ENCODE measurements around the gene TBL1X. TPM values are rescaled to one million over a fixed set of nuclear protein-coding genes. Genes with fewer than 3 reads are reported as not detected.

The TBL1X gene
- total RNA-seq, 1 experiment from 2014 or later: 15.0 TPM

GRCh38 chrX:9706421-9706820, 241.6 kb downstream of the TBL1X start:
- H3K4me1 Mint-ChIP-seq (ENCODE audit: insufficient read depth, unreplicated experiment): no peaks in the 10 kb centered on the region
- TF ChIP-seq CTCF (IDR thresholded peaks at IDR 0.05; ENCODE audit: unreplicated experiment): no peak
- no peak overlapping the region for H3K4me3 Mint-ChIP-seq (ENCODE audit: unreplicated experiment)
- intact Hi-C loops (cut with micrococcal nuclease): no loop called here
- no peaks in the 10 kb centered on the region for H3K27me3 Mint-ChIP-seq (ENCODE audit: insufficient read depth, unreplicated experiment)
- no peak overlapping the region for H3K27ac Mint-ChIP-seq (ENCODE audit: low read depth, unreplicated experiment)
- H3K9me3 Mint-ChIP-seq (ENCODE audit: unreplicated experiment): peaks cover 7% of the 10 kb centered on the region
- POLR2A ChIA-PET: no interaction called here
- peaks cover 16% of the 10 kb centered on the region for H3K36me3 Mint-ChIP-seq (ENCODE audit: insufficient read depth, unreplicated experiment)
- CTCF ChIA-PET: interaction anchor here (0.7 to 1.6 kb wide), 3 partner anchors 395 to 892 kb away, joined by 3 to 4 read pairs (median 4); no protein-coding TSS in a partner anchor
- no TSS peak for BruUV-seq (replicated peaks)
- no peak for DNase-seq (ENCODE audit: unreplicated experiment)

- intact Hi-C loops (cut with micrococcal nuclease): loop anchor here (2.0 kb wide), 1 partner anchor 245 kb away; no protein-coding TSS in a partner anchor
- CTCF ChIA-PET: interaction anchor here (0.5 to 1.6 kb wide), 6 partner anchors 8 to 891 kb away, joined by 3 to 4 read pairs (median 4); no protein-coding TSS in a partner anchor
Measured at GRCh38 chrX:9707306-9708033, 242.6 kb downstream of the TBL1X start.

GRCh38 chrX:9708086-9708485, 243.2 kb downstream of the TBL1X start:
- H3K4me3 Mint-ChIP-seq (ENCODE audit: unreplicated experiment): no peak overlapping the region
- DNase-seq (ENCODE audit: unreplicated experiment): no peak
- H3K9me3 Mint-ChIP-seq (ENCODE audit: unreplicated experiment): peaks cover 7% of the 10 kb centered on the region
- no peak for TF ChIP-seq CTCF (IDR thresholded peaks at IDR 0.05; ENCODE audit: unreplicated experiment)
- H3K4me1 Mint-ChIP-seq (ENCODE audit: insufficient read depth, unreplicated experiment): no peaks in the 10 kb centered on the region
- CTCF ChIA-PET: interaction anchor here (0.6 to 1.5 kb wide), 7 partner anchors 8 to 1663 kb away, joined by 3 to 4 read pairs (median 3); no protein-coding TSS in a partner anchor
- BruUV-seq (replicated peaks): no TSS peak
- H3K27ac Mint-ChIP-seq (ENCODE audit: low read depth, unreplicated experiment): no peak overlapping the region
- POLR2A ChIA-PET: no interaction called here
- H3K27me3 Mint-ChIP-seq (ENCODE audit: insufficient read depth, unreplicated experiment): no peaks in the 10 kb centered on the region
- intact Hi-C loops (cut with micrococcal nuclease): loop anchor here (2.0 kb wide), 1 partner anchor 245 kb away; no protein-coding TSS in a partner anchor
- H3K36me3 Mint-ChIP-seq (ENCODE audit: insufficient read depth, unreplicated experiment): peaks cover 16% of the 10 kb centered on the region

More at GRCh38 chrX:9707306-9708033, 242.6 kb downstream of the TBL1X start:
- peaks cover 7% of the 10 kb centered on the region for H3K9me3 Mint-ChIP-seq (ENCODE audit: unreplicated experiment)
- H3K27me3 Mint-ChIP-seq (ENCODE audit: insufficient read depth, unreplicated experiment): no peaks in the 10 kb centered on the region
- H3K36me3 Mint-ChIP-seq (ENCODE audit: insufficient read depth, unreplicated experiment): peaks cover 16% of the 10 kb centered on the region
- no peak for TF ChIP-seq CTCF (IDR thresholded peaks at IDR 0.05; ENCODE audit: unreplicated experiment)
- no peaks in the 10 kb centered on the region for H3K4me1 Mint-ChIP-seq (ENCODE audit: insufficient read depth, unreplicated experiment)
- H3K4me3 Mint-ChIP-seq (ENCODE audit: unreplicated experiment): no peak overlapping the region
- BruUV-seq (replicated peaks): no TSS peak
- no peak overlapping the region for H3K27ac Mint-ChIP-seq (ENCODE audit: low read depth, unreplicated experiment)
- POLR2A ChIA-PET: no interaction called here
- no peak for DNase-seq (ENCODE audit: unreplicated experiment)

DNA sequence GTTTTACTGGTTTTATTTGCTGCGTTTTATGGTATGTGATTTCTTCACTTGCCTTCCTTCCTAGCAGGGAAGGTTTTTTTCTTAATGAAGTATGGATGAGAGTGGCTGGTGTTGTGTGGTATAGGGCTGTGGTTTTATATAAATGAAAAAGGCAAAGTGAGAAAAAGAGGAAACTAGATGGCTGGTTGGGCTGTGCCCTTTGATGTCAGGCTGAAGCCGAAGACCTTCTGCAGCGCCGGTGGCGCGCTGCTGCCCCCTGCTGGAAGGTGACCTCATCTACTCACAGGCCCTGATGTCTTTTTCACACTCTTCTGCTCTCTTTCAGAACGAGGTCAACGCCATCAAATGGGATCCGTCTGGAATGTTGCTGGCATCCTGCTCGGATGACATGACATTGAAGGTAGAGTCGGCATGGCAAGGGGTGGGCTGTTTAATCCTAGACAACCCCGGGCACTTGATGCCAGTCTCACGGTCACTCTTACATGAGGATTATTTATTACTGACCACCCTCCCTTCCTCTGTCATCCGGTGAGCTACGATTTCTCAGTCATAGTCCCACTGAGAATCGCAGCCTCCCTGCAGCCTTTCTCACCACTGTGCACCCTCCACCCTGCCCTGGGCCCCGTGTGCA, 244.2 kb downstream of the TBL1X start:
- DNase-seq (ENCODE audit: unreplicated experiment): peak; percentile 78
- CTCF ChIA-PET: interaction anchor here (0.6 to 3.8 kb wide), 17 partner anchors 10 to 962 kb away, joined by 3 to 22 read pairs (median 4); no protein-coding TSS in a partner anchor

More for the DNA sequence above, 244.2 kb downstream of the TBL1X start:
- no TSS peak for BruUV-seq (replicated peaks)
- Mint-ChIP-seq H3K9me3 (ENCODE audit: unreplicated experiment) (peaks cover 7% of the 10 kb centered on the region), H3K27ac (ENCODE audit: low read depth, unreplicated experiment) (peak overlapping the region; percentile 36), H3K27me3 (ENCODE audit: insufficient read depth, unreplicated experiment) (no peaks in the 10 kb centered on the region), H3K4me3 (ENCODE audit: unreplicated experiment) (no peak overlapping the region), H3K4me1 (ENCODE audit: insufficient read depth, unreplicated experiment) (no peaks in the 10 kb centered on the region), H3K36me3 (ENCODE audit: insufficient read depth, unreplicated experiment) (peaks cover 16% of the 10 kb centered on the region)
- TF ChIP-seq CTCF (IDR thresholded peaks at IDR 0.05; ENCODE audit: unreplicated experiment): peak; percentile 89
- POLR2A ChIA-PET: no interaction called here
- intact Hi-C loops (cut with micrococcal nuclease): loop anchor here (1.0 to 2.0 kb wide), 6 partner anchors 246 to 960 kb away; no protein-coding TSS in a partner anchor
